NK-92 treated with Interleukin-12 subunit alpha and Interleukin-12 subunit beta, amount 100 ng/mL, for 24 hours (cell line): ENCODE data around the gene TNIK.
A peak's percentile ranks its signal among the peaks of the same experiment; 100 is the strongest.
"Not testable (repeated sequence)": the region's sequence is repeated elsewhere in the genome, so short reads cannot be mapped to it uniquely, and the experiment has no call there.

Experiments
- DNase-seq: peaks from one replicate; lab custom pipeline; 2025; lab: John Stamatoyannopoulos, UW

Gene TNIK

GRCh38 chr3:171468296-171468906, 8.2 kb upstream of the TNIK start:
- no peak for DNase-seq

GRCh38 chr3:171465763-171466162, 5.6 kb upstream of the TNIK start:
- DNase-seq: no peak

- DNase-seq: no peak
Measured at GRCh38 chr3:171464462-171464861, 4.3 kb upstream of the TNIK start.

GRCh38 chr3:171462224-171462623, 2.0 kb upstream of the TNIK start:
- DNase-seq: no peak

- DNase-seq: no peak
Measured at GRCh38 chr3:171461525-171461917, 1.3 kb upstream of the TNIK start.

GRCh38 chr3:171460725-171461524, 720 bp upstream of the TNIK start:
- DNase-seq: peak; percentile 12

GRCh38 chr3:171459137-171459941, 866 bp downstream of the TNIK start:
- DNase-seq: peak; percentile 46

- DNase-seq: peak; percentile 30
Measured at GRCh38 chr3:171458864-171459136, 1.4 kb downstream of the TNIK start.

GRCh38 chr3:171458071-171458863, 1.9 kb downstream of the TNIK start:
- DNase-seq: peak; percentile 62

GRCh38 chr3:171457607-171458061, 2.6 kb downstream of the TNIK start:
- peak; percentile 62 for DNase-seq

GRCh38 chr3:171456765-171457606, 3.2 kb downstream of the TNIK start:
- DNase-seq: no peak

- no peak for DNase-seq
Measured at GRCh38 chr3:171455603-171456550, 4.3 kb downstream of the TNIK start.

GRCh38 chr3:171454041-171454440, 6.2 kb downstream of the TNIK start:
- no peak for DNase-seq

GRCh38 chr3:171453180-171453886, 6.9 kb downstream of the TNIK start:
- DNase-seq: no peak

- no peak for DNase-seq
Measured at GRCh38 chr3:171452328-171452727, 7.9 kb downstream of the TNIK start.

GRCh38 chr3:171451915-171452314, 8.3 kb downstream of the TNIK start:
- no peak for DNase-seq

GRCh38 chr3:171447579-171447891, 12.7 kb downstream of the TNIK start:
- DNase-seq: not testable (repeated sequence)

GRCh38 chr3:171446801-171447578, 13.2 kb downstream of the TNIK start:
- no peak for DNase-seq

GRCh38 chr3:171446301-171446700, 13.9 kb downstream of the TNIK start:
- DNase-seq: no peak
